ENCODE data around the gene UBE3C. TPM values are rescaled to one million over a fixed set of nuclear protein-coding genes. Genes with fewer than 3 reads are reported as not detected.

The UBE3C gene
- total RNA-seq, 6 donors from 2014 or later: 43.7 to 85.9 (median 69.3) TPM

DNA sequence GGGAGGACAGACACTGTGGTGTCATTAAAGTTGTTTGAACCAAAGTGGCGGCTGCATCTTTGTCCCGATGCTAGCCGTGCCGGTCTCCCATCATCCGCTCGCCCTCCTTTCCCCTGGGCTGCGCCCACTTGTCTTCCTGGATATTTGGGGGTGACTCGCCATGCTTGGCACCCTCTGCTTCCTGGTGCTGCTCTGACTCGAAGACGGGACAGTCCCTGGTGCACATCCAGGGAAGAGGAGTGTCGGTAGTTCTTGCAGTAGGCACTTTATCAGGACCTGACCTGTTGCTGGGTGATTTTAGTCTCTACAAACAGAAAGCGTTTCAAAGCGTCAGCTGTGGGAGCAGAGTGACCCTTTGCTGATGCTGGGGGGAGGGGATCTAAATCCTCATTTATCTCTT lies 129.8 kb downstream of the UBE3C start:
- Histone ChIP-seq H3K27me3 (no peaks in the 10 kb centered on the region), H3K4me1 (peaks cover 6 to 16% (median 11%) of the 10 kb centered on the region in 4 donors), H3K36me3 (peaks cover 11 to 67% (median 33%) of the 10 kb centered on the region in 4 donors), H3K27ac (no peak overlapping the region), H3K9me3 (no peaks in the 10 kb centered on the region), H3K4me3 (no peak overlapping the region)
- TF ChIP-seq POLR2A (IDR thresholded peaks at IDR 0.05) (no peak), POLR2AphosphoS5 (IDR thresholded peaks at IDR 0.05) (no peak), EP300 (IDR thresholded peaks at IDR 0.05) (no peak)
- TF ChIP-seq, protein P1, sequence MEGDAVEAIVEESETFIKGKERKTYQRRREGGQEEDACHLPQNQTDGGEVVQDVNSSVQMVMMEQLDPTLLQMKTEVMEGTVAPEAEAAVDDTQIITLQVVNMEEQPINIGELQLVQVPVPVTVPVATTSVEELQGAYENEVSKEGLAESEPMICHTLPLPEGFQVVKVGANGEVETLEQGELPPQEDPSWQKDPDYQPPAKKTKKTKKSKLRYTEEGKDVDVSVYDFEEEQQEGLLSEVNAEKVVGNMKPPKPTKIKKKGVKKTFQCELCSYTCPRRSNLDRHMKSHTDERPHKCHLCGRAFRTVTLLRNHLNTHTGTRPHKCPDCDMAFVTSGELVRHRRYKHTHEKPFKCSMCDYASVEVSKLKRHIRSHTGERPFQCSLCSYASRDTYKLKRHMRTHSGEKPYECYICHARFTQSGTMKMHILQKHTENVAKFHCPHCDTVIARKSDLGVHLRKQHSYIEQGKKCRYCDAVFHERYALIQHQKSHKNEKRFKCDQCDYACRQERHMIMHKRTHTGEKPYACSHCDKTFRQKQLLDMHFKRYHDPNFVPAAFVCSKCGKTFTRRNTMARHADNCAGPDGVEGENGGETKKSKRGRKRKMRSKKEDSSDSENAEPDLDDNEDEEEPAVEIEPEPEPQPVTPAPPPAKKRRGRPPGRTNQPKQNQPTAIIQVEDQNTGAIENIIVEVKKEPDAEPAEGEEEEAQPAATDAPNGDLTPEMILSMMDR (IDR thresholded peaks at IDR 0.05): no peak
- DNase-seq (no peak), ATAC-seq (ENCODE audit: low FRiP score in 2 of 2) (no peak)
- 90 to 91% methylated on average over 13 of the region's 13 CpGs for WGBS, 2 donors

DNA sequence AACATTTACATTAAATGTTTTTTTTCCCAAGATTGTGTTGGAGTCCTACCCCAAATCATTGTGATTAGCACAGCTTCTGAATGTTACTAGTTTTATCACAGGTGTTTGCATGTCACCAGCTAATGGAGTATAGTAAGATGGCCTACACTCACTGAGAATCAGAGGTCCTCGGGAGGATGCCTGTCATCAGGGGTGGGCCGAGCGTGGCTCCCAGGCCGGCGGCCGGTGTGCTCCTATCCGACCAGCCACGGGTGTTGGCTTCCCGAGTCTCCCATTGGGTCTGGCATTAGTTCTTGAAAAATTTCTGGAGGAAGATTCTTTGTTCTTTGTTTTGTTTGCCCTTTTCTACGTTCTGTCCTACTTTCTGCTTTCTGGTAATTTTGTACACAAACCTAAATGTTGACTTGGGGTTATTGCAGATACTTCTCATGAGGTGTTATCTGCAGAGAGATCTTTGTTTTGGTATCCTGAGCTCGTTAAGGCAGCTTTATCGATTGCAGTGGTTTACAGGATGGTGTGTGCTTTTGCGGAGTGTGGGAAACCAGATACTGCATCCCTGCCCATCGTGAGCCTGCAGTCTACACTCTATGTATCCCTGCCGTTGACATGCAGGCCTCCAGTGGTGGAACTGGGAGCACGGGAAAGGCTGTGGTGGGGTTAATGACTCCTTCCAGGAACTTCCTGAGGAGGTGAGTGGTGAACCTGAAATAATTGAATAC lies 130.8 kb downstream of the UBE3C start:
- H3K4me3 ChIP-seq: no peak overlapping the region
- no peak for DNase-seq
- H3K36me3 ChIP-seq: peaks cover 11 to 58% (median 31%) of the 10 kb centered on the region in 4 donors
- ATAC-seq (ENCODE audit: low FRiP score in 2 of 2): no peak
- no peaks in the 10 kb centered on the region for H3K27me3 ChIP-seq
- peaks cover 10 to 24% (median 16%) of the 10 kb centered on the region in 4 donors for H3K4me1 ChIP-seq
- H3K9me3 ChIP-seq: no peaks in the 10 kb centered on the region
- 90 to 92% methylated on average over 16 of the region's 16 CpGs for WGBS, 2 donors
- TF ChIP-seq, protein P1 (IDR thresholded peaks at IDR 0.05): no peak
- no peak for TF ChIP-seq EP300 (IDR thresholded peaks at IDR 0.05)
- no peak for TF ChIP-seq POLR2A (IDR thresholded peaks at IDR 0.05)
- TF ChIP-seq POLR2AphosphoS5 (IDR thresholded peaks at IDR 0.05): no peak
- H3K27ac ChIP-seq: no peak overlapping the region

DNA sequence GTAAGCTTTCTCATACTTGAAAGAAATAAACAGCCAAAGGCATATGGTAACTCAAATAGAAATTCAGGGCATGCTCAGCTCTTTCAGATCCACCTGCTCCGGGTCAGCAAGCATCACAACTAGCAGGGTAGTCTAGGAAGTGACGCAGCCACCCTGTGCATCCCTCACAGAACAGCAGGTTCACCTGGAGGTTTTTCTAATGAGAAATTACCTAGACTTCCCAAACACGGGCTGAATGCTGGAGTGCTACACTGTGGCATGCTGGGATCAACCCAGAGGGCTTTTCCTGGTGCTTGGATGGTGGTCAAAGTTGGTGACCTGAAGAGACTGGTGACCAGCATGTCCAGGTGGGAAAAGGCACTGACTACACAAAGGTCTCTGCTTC lies 131.3 kb downstream of the UBE3C start:
- Histone ChIP-seq H3K36me3 (peaks cover 11 to 53% (median 29%) of the 10 kb centered on the region in 4 donors), H3K4me1 (peaks cover 10 to 25% (median 16%) of the 10 kb centered on the region in 4 donors), H3K9me3 (no peaks in the 10 kb centered on the region), H3K27ac (no peak overlapping the region), H3K4me3 (no peak overlapping the region), H3K27me3 (no peaks in the 10 kb centered on the region)
- DNase-seq (no peak), ATAC-seq (ENCODE audit: low FRiP score in 2 of 2) (no peak)
- 87 to 92% methylated on average over 3 of the region's 3 CpGs for whole genome bisulfite sequencing, 2 donors
- TF ChIP-seq, protein P1 (IDR thresholded peaks at IDR 0.05): no peak
- TF ChIP-seq POLR2AphosphoS5 (IDR thresholded peaks at IDR 0.05) (no peak), EP300 (IDR thresholded peaks at IDR 0.05) (no peak)

DNA sequence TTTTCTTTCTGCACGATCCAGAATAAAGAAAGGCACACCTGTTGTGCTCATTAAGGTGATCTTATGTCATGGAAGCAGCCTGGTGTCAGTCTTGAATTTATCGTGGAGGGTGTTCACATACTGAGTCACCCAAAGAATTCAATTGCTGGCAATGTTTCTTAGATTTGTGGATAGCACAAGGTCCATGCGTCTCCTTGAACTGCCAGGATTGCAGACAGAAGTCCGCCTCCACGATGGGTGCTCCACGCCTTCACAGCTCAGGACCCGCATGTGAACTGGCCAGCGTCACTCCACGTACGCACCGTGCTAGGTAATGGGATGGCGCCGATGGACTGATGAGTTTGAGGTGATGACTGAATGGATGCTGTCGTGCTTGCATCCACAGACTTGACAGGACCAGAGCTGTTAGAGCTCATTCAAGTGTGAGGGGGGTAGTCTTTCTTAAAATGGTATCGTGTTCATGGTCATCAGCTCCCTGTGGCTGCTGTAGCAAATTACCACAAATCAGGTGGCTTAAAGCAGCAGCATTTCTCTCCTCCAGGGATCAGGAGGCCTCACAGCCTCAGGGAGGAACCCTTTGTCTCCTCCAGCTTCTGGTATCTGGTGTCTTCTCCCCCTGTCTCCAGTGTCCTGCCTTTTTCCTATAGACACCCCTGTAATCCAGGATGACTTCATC lies 132.7 kb downstream of the UBE3C start:
- ATAC-seq (ENCODE audit: low FRiP score in 2 of 2): no peak
- no peak for DNase-seq
- H3K4me3 ChIP-seq: no peak overlapping the region
- no peaks in the 10 kb centered on the region for H3K9me3 ChIP-seq
- H3K4me1 ChIP-seq: peaks cover 10 to 25% (median 16%) of the 10 kb centered on the region in 4 donors
- 90 to 96% methylated on average over 7 to 15 of the region's 15 CpGs for WGBS, 2 donors
- peaks cover 11 to 42% (median 26%) of the 10 kb centered on the region in 4 donors for H3K36me3 ChIP-seq
- H3K27ac ChIP-seq: peak overlapping the region; percentile 7 to 61 (median 36)
- H3K27me3 ChIP-seq: no peaks in the 10 kb centered on the region
- TF ChIP-seq POLR2AphosphoS5 (IDR thresholded peaks at IDR 0.05) (no peak), POLR2A (IDR thresholded peaks at IDR 0.05) (no peak), EP300 (IDR thresholded peaks at IDR 0.05) (no peak)
- TF ChIP-seq, protein P1 (IDR thresholded peaks at IDR 0.05): no peak

All from upper lobe of left lung (tissue), 6 donors.